HG02970 (cell line): ENCODE measurements around the gene L1CAM.
"Not testable (repeated sequence)": the region's sequence is repeated elsewhere in the genome, so short reads cannot be mapped to it uniquely, and the experiment has no call there.

Experiments
- ATAC-seq: cut with Tn5 transposase; IDR thresholded peaks from one replicate; pipeline ENCODE4 v1.9.1; 2021; ENCODE audit warnings: mild to moderate bottlenecking, moderate library complexity, moderate number of reproducible peaks; ENCODE audit not compliant: unreplicated experiment, low FRiP score

Gene L1CAM

DNA sequence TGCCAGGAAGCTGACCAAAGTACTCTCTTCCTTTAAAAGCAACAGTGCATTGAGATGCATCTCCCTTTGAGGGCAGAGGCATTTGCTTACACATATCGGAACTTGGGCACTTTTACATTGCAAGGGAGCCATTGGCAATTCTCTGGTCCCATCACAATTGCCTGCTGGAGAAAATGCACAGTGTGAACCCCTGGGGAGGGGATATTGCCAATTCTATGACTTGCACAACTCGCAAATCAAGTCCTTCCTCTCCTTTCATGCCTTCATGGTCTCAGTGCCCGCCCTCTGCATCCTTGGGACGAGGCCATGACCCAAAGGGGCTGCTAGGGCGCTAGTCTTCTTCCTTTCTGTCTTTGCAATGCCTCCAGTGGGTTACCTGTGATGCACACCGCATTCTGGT is 40.8 kb downstream of the L1CAM start:
- ATAC-seq: no peak

DNA sequence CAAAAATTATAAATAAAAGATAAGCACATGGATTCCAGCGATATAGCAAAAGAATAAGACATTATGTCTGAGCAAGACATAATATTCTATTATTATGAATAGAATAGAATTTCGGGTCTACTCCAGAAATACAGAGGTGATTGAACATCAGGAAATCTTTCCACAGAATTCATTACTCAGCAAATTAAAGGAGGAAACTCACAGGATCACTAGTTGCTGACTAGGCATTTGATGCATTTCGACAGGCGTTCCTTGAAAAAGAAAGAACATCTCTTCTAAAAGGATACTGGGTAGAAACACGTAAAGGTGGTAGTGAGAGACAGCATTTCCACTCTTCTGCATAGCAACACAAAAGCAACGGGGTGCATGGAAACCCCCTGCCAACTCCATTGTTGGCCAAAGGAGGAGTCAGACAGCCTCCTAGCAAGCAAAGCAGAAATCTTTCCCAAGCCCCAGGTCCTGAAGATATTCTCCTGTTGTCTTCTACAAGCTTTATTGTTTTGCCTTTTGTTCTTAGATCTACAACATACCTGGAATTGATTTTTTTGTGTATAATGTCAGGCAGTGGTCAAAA is 41.4 kb downstream of the L1CAM start:
- no peak for ATAC-seq

DNA sequence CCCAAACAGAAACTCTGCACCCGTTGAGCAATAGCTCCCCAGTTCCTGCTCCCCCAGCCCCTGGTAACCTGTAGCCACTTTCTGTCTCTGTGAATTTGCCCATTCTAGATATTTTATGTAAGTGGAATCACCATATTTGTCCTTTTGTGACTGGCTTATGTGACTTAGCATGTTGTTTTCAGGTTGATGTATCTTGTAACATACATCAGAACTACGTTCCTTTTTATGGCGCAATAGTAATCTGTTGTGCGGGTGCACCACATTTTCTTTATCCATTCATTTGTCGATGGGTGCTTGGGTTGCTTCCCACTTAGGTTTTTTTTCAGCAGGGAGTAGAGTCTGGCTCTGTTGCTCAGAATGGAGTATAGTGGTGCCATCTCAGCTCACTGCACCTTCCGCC is 49.1 kb downstream of the L1CAM start:
- no peak for ATAC-seq

DNA sequence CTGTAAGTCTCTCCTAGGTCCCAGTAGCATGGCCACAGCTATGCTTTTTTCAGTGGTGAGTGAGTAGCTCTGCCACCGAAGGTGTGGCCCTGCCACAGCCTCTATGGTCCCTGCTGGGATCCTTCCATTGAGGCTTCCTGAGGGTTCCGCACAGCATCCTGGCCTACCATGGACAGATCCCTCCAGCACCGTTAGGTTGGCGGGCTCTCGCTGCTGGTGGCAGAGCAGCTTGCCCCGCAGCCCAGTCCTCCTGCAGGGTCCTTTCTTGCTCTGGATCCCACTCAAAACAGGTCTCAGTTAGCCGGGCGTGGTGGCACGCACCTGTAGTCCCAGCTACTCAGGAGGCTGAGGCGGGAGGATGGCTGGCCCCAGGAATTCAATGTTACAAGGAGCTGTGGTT is 53.2 kb downstream of the L1CAM start:
- ATAC-seq: no peak

DNA sequence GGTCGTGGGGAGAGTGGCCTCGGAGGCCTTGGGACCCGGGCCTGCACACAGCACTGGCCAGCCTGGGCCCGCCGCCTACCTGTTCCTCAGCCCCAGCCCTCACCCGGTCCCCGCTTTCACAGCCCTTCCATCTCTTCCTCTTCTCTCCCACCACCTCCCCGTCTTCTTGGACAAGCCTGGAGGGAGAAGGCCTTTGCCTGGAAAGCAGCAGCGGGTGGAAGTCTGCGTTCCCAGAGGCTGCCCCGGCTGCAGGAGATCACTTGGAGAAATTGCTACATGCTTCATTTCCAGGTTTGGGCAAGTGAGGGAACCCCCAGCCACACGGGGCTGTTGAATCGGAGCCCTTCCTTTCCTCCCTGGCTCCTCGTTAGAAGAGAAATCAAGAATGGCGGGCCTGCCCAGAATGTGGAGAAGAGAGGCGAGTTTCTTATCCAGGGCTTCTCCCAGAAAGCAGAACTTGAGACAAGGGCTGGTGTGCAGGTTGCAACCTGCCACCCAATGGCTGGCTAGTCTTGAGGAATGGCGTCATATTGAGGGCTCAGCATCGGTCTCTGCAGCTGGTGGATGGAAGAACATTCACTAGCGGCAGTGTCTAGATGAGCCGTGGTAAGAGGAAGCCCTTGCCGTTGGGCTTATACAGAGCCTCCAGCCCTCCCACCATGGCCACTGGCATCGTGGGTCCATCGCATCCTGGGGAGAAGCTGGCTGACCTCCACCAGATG is 54.4 kb downstream of the L1CAM start:
- ATAC-seq: no peak

DNA sequence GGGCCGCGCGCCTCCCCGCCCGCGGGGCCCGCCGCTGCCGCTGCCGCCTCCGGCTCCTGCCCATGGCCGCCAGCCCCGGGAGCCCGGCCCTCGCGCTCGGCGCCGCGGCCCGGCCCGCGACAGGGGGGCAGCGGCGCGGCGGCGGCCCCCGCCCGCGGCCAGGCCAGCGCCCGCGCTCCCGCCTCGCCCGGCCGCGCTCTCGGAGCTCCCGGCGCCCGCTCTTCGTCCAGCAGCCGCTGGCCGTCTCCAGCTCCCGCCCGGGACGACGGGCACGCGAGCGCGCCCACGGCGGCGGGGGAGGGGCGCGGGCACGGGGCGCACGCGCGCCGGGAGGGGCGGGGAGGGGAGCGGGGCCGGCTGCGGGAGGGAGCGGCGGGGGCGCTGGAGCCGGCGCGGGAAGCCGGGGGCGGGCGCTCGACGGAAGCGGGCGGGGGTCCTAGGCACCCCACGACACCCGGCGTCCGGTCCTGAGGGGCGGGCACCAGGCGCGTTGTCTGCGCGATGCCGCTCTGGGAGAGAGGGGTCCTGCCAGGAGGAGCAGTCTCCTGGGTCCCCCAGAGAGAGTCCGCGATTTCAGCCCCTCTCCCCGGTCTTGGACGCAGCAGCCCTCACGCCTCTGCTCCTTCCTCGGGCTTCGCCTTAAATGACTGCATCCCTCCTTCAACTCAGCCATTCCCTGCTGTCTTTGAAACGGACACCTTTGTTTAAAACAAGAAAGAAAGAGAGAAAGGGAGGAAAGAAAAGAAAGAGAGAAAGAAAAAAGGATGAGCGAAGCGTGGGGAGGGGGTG is 55.1 kb downstream of the L1CAM start:
- no peak for ATAC-seq

DNA sequence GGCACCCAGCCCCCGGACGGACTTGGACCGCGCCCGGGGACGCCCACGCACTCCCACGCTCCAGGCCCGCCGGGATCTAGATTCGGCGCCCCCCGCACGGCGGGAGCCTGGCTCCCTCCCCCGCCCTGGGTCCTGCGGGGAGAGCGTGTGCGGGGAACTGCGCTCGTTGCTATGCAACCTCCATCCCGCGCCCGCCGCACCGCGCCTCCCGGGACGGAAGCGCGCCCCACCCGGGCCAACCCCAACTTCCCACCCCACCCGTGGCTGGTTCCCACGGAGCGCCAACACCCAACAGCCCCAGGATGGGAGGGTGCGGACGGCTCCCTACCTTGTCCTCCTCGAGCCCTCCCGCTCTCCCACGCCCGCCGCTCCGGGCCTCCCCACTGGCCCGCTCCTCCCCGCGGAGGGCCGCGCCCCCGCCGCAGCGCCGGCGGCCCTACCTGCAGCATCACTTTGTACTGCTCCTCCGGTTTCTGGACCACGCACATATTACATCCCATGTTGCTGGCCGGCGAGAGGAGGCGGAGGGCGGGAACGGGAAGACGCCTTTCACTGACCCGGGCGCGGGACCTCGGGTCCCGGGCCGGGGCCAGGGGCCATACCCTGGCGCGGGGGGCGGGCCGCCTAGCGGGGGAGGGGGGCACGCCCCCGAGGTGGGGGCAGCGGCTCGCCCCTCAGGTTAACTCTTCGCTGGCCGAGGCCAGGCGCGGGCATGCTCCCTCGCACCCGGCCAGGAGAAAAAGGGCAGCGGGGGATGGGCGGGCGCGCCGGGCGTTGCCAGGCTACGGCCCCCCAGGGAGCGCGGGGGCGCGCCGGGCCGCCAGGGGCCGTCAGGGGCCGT is 56.0 kb downstream of the L1CAM start, which contains the start of gene PDZD4:
Gene PDZD4 (minus strand): TSS at position 746 of the 841 bp plus-strand sequence. CDS start 246 bp downstream, at position 500.
- ATAC-seq: no peak

DNA sequence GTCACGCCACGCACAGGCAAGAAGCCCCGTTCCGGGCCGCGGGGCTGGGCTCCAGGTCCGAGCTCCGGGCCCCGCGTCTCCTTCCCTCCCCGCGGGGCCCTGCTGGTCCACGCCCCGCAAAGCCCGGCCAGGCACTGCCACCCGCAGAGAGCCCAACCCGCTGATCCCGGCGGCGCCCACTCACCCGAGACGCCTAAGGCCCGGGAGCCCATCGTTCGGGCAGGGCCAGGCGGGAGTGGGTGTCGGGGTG is 56.5 kb downstream of the L1CAM start:
- no peak for ATAC-seq

DNA sequence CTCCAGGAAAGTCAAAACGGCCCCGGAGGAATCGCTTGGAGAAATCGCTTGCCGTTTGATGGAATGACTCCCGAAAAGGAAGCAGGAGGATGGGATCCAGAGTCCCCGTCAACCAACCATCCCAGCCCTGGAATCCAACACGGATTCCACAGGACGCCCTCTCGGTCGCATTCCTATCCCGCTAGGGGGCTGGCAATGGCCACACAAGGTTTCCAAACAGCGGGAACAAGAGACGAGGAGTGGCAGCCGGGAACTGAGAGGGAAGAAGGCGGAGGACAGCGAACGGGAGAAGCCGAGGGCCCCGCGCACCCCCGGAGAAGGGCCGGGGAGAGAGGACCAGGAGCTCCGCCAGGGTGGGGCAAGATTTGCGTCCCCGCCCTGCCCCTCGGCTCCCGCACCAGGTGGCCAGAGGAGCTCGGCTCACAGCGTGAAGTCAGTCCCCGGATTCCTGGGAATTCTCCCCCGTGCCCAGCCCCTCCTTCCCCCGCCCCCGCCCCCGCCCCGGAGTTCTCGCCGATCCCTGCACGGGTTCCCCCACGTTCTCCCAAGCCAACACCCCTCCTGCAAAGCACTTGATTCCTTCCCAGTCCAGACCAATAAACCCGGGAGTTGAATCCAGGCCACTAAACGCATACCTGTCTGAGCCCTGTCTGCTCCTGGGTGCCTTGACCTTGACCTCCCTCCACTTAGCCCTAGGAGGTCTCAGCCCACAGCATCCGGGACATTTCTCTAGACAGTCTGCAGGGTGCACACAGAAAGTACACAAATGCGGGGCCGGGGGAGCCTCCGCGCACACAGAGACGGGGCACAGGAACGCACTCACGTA is 57.0 kb downstream of the L1CAM start:
- ATAC-seq: no peak

DNA sequence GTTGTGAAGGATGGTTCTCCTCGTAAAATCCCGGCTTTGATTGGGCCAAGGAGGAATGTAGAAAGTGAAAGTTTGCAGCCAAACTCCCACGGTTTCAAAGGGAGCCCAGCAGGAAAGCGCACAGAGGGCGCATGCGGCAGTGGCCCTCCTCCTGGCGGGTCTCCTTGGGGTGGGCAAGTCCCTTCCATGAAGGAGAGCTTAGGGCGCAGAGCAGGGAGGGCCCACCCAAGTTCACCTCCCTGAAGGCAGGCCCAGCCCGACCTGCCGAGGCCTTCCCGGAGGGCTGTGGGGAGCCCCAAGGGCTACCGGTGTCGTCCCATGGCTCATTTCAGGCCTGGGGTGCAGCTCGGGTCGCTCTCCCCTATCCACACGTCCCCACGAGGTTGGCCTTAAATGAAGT is 57.7 kb downstream of the L1CAM start:
- ATAC-seq: no peak

DNA sequence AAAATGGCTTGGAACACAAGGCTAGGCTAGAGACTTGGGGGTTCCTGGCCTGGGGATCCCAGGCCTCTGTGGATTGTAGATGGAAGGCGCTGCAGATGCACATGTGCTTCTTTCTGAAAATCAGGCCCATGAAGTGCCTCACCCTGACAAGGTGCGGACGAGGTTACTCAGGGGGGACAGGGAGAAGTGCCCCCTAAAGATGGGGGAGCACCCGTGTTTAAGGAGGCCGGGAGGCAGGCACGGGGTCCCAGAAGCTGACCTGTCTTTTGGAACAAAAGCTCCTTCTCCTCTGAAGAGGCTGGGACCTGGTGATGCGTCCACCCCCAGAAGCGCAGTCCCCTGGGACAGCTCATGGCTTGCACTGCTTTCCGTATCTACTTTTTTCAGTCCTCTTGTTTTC is 58.1 kb downstream of the L1CAM start:
- no peak for ATAC-seq

DNA sequence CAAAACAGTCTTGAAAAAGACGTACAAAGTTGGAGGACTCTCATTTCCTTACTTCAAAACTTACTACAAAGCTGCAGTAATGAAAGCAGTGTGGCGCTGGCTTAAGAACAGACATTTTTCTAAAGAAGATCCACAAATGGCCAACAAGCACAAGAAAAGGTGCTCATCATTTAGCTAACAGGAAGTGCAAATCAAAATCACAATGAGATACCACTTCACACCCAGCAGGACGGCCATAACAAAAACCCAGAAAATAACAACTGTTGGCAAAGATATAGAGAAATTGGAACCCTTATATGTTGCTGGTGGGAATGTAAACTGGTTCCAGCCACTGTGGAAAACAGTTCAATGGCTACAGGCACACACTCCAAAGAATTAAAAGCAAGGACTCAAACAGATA is 59.0 kb downstream of the L1CAM start:
- no peak for ATAC-seq

DNA sequence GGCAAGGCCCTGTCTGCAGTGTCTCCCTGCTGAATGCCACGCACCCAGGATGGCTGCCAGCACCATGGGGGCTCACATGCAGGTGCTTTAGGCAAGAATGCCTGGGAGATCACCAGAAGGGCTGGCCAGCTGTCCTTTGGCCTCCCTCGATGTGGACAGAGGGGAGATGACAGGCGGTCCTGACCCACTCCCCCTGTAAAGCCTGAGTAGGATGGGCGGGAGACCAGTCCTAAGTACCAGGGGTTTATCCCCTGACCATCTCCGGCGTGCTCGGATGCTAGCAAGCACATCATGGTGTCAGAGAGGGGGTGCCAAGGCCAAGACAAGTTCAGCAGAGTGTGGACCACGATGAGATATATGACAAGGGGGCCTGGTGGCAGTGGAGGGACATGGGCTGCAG is 60.9 kb downstream of the L1CAM start:
- no peak for ATAC-seq

DNA sequence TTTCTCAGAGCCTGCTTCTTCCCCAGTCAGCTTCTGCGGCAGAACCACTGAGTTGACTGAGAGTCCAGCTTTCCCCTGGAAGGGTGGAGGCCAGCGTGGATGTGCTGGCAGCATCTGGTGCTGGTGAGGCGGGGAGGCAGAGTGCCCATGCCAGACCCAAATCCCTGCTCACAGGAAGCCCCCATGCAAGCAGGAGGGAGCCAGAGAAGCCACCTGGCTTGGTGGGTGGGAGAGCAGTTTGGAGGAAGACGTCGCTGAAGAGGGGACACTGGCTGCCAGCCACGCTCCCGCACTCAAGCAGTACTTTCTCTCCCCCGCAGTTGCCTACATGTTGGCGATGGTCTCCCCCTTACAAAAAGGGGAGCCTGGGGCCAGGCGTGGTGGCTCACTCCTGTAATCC is 61.6 kb downstream of the L1CAM start:
- no peak for ATAC-seq

DNA sequence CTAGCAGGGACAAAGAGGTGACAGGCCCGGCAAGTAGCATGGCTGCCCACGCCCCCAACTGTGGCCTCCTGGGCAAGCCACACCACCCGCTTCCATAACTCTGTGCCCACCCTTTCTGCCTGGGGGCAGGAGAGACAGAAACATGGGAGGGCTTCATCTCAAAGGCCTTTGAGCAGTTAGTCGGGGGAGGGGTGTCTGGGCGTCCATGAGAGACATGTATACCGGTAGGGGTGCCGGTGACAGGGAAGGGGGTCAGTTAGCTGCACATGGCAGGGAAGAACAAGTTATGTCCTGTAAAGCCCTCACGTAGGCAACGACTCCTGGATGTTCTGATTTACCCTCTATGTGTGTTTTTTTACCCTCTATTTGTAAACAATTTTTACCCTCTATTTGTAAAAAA is 64.9 kb downstream of the L1CAM start:
- ATAC-seq: no peak

DNA sequence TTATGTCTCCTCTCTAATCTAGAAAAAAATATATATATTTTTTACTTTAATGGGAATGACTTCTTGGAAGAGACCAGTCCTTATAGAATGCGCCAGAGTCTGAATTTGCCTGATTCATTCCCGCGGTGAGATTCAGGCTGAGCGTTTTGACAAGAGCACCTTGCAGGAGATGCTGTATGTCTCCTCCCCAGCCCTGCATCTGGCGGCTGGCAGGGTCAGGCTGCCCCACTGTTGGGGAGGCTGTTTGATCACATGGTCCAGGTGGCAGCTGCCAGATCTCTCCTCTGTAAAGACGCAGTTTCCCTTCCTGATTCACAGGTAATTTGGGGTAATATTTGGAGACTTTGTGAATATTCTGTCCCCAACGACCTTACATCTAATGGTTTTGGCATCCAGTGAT is 65.4 kb downstream of the L1CAM start:
- no peak for ATAC-seq

DNA sequence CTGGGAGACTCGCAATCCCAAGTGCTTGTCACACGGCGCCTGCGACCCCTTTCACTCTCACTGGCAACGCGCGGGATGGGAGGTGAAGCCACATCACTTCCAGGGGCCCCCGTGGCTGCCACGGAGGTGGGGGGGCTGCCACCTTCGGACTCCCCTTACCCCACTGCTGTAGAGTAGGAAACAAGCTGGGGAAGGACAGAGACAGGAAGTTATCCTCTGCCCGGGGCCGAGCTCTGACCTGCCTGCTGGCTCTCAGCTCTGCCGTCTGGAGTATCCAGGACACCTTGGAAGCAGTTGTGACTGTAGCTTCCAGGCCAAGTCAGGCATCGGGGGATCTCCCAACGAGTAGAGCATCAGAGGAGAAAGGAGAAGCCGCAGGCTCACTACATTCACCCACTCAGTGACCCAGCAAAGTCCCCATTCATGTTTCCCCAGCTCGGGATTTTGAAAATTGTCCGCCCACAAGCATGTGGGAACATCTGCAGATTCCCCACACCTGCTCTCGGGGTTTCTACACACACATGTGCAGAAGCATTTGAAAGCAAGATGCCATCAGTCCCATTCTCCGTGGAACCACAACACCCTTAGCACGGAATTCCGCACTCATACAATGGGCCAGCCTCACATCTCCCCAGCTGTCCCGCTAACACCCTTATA is 66.5 kb downstream of the L1CAM start:
- no peak for ATAC-seq

DNA sequence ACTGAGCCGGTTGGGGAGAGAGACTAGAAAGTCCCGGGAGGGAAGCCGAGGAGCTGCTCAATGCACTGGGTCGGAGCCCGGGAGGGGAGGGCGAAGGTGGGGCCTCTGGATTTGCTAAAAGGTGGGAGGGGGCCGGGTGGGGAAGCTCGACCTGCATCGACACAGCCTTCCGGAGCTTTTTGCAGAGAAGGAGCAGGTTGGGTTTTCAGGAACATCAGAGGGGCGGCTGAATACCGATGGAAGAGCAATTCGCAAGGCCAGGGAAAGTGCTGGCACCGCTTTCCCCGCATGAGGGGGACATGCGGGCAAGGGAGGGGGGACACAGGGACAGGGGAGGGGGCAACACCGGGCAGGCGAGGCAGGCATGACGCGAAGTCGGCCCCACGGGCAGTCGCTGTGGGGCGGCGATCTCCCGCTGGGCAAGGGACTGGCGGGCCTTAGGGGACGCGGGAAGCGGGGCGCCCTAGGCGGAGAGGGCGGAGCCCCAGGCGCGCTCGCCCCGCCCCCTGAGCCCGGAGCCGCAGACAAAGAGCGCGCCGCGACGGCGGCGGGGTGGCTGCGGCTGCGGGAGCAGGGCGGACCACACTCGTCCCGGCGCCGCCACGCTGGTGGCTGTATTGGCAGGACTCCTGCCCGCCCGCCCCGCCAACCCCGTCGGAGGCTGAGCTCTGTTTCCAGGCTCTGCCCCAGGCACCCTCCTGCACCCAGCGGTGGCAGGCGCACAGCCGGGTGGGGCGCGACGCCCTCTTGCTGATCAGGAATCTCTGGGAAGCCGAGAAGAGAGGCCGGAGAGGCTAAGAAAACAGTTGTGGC is 67.2 kb downstream of the L1CAM start:
- no peak for ATAC-seq

DNA sequence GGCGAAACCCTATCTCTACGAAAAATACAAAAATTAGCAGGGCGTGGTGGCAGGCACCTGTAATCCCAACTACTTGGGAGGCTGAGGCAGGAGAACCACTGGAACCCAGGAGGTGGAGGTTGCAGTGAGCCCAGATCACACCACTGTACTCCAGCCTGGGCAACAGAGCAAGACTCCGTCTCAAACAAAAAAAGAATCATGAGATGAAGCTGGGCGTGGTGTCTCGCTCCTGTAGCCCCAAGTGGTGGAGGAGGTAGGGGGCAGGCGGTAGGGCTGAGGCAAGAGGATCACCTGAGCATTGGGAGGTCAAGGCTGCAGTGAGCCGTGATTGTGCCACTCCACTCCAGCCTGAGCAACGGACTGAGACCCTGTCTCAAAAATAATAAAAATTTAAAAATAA is 67.9 kb downstream of the L1CAM start:
- not testable (repeated sequence) for ATAC-seq
